ENCODE data around the gene FTH1.

DNA sequence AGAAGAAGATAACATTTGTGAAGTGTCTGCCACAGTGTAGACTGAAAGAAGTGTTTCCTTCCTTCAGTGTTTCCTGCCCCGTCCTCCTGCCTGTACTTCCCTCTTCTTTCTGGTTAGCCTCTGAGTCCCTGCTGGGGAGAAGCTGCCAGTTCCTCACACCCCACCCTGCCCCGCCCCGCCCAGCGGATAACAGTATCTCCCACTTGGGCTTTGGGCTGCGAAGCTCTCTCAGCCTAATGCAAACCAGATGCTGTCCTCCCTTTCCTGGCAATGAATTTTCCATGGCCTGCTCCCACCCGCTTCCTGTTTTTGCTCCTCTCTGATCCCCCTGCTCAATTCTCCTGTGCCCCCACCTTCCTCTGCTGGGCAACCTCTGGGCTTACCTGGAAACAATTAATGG is 44.9 kb downstream of the FTH1 start:
- TF ChIP-seq, protein P1, sequence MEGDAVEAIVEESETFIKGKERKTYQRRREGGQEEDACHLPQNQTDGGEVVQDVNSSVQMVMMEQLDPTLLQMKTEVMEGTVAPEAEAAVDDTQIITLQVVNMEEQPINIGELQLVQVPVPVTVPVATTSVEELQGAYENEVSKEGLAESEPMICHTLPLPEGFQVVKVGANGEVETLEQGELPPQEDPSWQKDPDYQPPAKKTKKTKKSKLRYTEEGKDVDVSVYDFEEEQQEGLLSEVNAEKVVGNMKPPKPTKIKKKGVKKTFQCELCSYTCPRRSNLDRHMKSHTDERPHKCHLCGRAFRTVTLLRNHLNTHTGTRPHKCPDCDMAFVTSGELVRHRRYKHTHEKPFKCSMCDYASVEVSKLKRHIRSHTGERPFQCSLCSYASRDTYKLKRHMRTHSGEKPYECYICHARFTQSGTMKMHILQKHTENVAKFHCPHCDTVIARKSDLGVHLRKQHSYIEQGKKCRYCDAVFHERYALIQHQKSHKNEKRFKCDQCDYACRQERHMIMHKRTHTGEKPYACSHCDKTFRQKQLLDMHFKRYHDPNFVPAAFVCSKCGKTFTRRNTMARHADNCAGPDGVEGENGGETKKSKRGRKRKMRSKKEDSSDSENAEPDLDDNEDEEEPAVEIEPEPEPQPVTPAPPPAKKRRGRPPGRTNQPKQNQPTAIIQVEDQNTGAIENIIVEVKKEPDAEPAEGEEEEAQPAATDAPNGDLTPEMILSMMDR (IDR thresholded peaks at IDR 0.05), result no peak
- no peak for TF ChIP-seq POLR2AphosphoS5 (IDR thresholded peaks at IDR 0.05; ENCODE audit: low read depth, low read length)
- TF ChIP-seq, protein P2, sequence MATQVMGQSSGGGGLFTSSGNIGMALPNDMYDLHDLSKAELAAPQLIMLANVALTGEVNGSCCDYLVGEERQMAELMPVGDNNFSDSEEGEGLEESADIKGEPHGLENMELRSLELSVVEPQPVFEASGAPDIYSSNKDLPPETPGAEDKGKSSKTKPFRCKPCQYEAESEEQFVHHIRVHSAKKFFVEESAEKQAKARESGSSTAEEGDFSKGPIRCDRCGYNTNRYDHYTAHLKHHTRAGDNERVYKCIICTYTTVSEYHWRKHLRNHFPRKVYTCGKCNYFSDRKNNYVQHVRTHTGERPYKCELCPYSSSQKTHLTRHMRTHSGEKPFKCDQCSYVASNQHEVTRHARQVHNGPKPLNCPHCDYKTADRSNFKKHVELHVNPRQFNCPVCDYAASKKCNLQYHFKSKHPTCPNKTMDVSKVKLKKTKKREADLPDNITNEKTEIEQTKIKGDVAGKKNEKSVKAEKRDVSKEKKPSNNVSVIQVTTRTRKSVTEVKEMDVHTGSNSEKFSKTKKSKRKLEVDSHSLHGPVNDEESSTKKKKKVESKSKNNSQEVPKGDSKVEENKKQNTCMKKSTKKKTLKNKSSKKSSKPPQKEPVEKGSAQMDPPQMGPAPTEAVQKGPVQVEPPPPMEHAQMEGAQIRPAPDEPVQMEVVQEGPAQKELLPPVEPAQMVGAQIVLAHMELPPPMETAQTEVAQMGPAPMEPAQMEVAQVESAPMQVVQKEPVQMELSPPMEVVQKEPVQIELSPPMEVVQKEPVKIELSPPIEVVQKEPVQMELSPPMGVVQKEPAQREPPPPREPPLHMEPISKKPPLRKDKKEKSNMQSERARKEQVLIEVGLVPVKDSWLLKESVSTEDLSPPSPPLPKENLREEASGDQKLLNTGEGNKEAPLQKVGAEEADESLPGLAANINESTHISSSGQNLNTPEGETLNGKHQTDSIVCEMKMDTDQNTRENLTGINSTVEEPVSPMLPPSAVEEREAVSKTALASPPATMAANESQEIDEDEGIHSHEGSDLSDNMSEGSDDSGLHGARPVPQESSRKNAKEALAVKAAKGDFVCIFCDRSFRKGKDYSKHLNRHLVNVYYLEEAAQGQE (IDR thresholded peaks at IDR 0.05; ENCODE audit: insufficient read depth in 1 of 2, low read depth in 2 of 2, low read length in 1 of 2), result no peak
- TF ChIP-seq SIN3A (IDR thresholded peaks at IDR 0.05; ENCODE audit: borderline replicate concordance, insufficient read depth, low read depth, low read length), result no peak
- TF ChIP-seq TCF7L2 (IDR thresholded peaks at IDR 0.05; ENCODE audit: low read depth, low read length), result no peak

Data from Panc1 (cell line).